Measurements from ENCODE around the gene BORCS5.

BORCS5 gene

GRCh38 chr12:12447236-12447635, 90.4 kb downstream of the BORCS5 start:
- H3K4me3 ChIP-seq (ENCODE audit: low read length): no peak overlapping the region
- peak; percentile 49 for DNase-seq (ENCODE audit: low read depth, low spot score)

- no peak overlapping the region for H3K4me3 ChIP-seq (ENCODE audit: low read length)
- no peak for DNase-seq (ENCODE audit: low read depth, low spot score)
Measured at GRCh38 chr12:12447837-12448236, 91.0 kb downstream of the BORCS5 start.

GRCh38 chr12:12449533-12450025, 92.7 kb downstream of the BORCS5 start:
- no peak for DNase-seq (ENCODE audit: low read depth, low spot score)
- H3K4me3 ChIP-seq (ENCODE audit: low read length): no peak overlapping the region

GRCh38 chr12:12450043-12450471, 93.2 kb downstream of the BORCS5 start:
- no peak for DNase-seq (ENCODE audit: low read depth, low spot score)
- H3K4me3 ChIP-seq (ENCODE audit: low read length): no peak overlapping the region

- no peak for DNase-seq (ENCODE audit: low read depth, low spot score)
Measured at GRCh38 chr12:12451098-12451497, 94.2 kb downstream of the BORCS5 start.

GRCh38 chr12:12452326-12452902, 95.5 kb downstream of the BORCS5 start:
- DNase-seq (ENCODE audit: low read depth, low spot score): no peak
- H3K4me3 ChIP-seq (ENCODE audit: low read length): no peak overlapping the region

More at GRCh38 chr12:12451098-12451497, 94.2 kb downstream of the BORCS5 start:
- no peak overlapping the region for H3K4me3 ChIP-seq (ENCODE audit: low read length)

GRCh38 chr12:12453635-12454034, 96.8 kb downstream of the BORCS5 start:
- H3K4me3 ChIP-seq (ENCODE audit: low read length): no peak overlapping the region
- no peak for DNase-seq (ENCODE audit: low read depth, low spot score)

GRCh38 chr12:12454315-12454714, 97.4 kb downstream of the BORCS5 start:
- no peak for DNase-seq (ENCODE audit: low read depth, low spot score)
- H3K4me3 ChIP-seq (ENCODE audit: low read length): no peak overlapping the region

GRCh38 chr12:12456637-12457036, 99.8 kb downstream of the BORCS5 start:
- H3K4me3 ChIP-seq (ENCODE audit: low read length): no peak overlapping the region
- no peak for DNase-seq (ENCODE audit: low read depth, low spot score)

GRCh38 chr12:12460935-12461922, 104.4 kb downstream of the BORCS5 start:
- no peak for DNase-seq (ENCODE audit: low read depth, low spot score)
- H3K4me3 ChIP-seq (ENCODE audit: low read length): no peak overlapping the region

- no peak overlapping the region for H3K4me3 ChIP-seq (ENCODE audit: low read length)
- no peak for DNase-seq (ENCODE audit: low read depth, low spot score)
Measured at GRCh38 chr12:12461923-12462315, 105.0 kb downstream of the BORCS5 start.

GRCh38 chr12:12465522-12465921, 108.6 kb downstream of the BORCS5 start:
- DNase-seq (ENCODE audit: low read depth, low spot score): no peak
- H3K4me3 ChIP-seq (ENCODE audit: low read length): no peak overlapping the region

GRCh38 chr12:12466157-12466556, 109.3 kb downstream of the BORCS5 start:
- H3K4me3 ChIP-seq (ENCODE audit: low read length): no peak overlapping the region
- peak; percentile 52 for DNase-seq (ENCODE audit: low read depth, low spot score)

- peak; percentile 77 for DNase-seq (ENCODE audit: low read depth, low spot score)
- H3K4me3 ChIP-seq (ENCODE audit: low read length): peak overlapping the region; percentile 20
Measured at GRCh38 chr12:12467264-12467663, 110.4 kb downstream of the BORCS5 start.

- DNase-seq (ENCODE audit: low read depth, low spot score): peak; percentile 76
- H3K4me3 ChIP-seq (ENCODE audit: low read length): peak overlapping the region; percentile 20
Measured at GRCh38 chr12:12467688-12468261, 110.9 kb downstream of the BORCS5 start.

- DNase-seq (ENCODE audit: low read depth, low spot score): no peak
- H3K4me3 ChIP-seq (ENCODE audit: low read length): no peak overlapping the region
Measured at GRCh38 chr12:12468575-12468974, 111.7 kb downstream of the BORCS5 start.

GRCh38 chr12:12469386-12469785, 112.5 kb downstream of the BORCS5 start:
- H3K4me3 ChIP-seq (ENCODE audit: low read length): no peak overlapping the region
- no peak for DNase-seq (ENCODE audit: low read depth, low spot score)

- H3K4me3 ChIP-seq (ENCODE audit: low read length): no peak overlapping the region
- peak; percentile 35 for DNase-seq (ENCODE audit: low read depth, low spot score)
Measured at GRCh38 chr12:12470751-12471306, 114.0 kb downstream of the BORCS5 start.

Measured in Jurkat, Clone E6-1 (cell line).